HCT116 (cell line): ENCODE results near the gene TEX2. TPM values are rescaled to one million over a fixed set of nuclear protein-coding genes. Genes with fewer than 3 reads are reported as not detected.

Experiments used
- ATAC-seq: fragments of 200-7000 bp; cut with Tn5 transposase; 2 replicates; pipeline ENCODE4 v1.9.1; 2020; ENCODE audit warnings: mild to moderate bottlenecking, moderate library complexity
- BruUV-seq: library from RNA; stranded (reverse); fragments of 400-500 nt; replicated peaks from 2 replicates; lab custom pipeline; 2021; lab: Mats Ljungman, UMichigan
- CTCF ChIA-PET: fragments of 300-600 bp; sonication (Branson Sonifier 250); formaldehyde crosslinking; loops from one replicate; lab custom pipeline; 2021; ENCODE audit warnings: antibody characterized with exemption; lab: Charles Lee
- POLR2A ChIA-PET: fragments of 300-600, 350-600 bp; sonication (Branson Sonifier 250); formaldehyde crosslinking; loops from one replicate; lab custom pipeline; 2021; ENCODE audit warnings: antibody characterized with exemption; lab: Charles Lee
- RAD21 ChIA-PET, 2 experiments: fragments of 300-600 bp; sonication (Branson Sonifier 250); formaldehyde crosslinking; loops; one replicate each; lab custom pipeline; 2023; ENCODE audit warnings: low total read pairs in 2 of 2; ENCODE audit not compliant: uncharacterized antibody in 2 of 2, unreplicated experiment in 2 of 2, low non-redundant PET in 1 of 2; lab: Charles Lee
- DNase-seq: peaks from one replicate; pipeline ENCODE4 v3.0.0-alpha.2; 2010; ENCODE audit warnings: low read depth, low spot score
- H2AFZ ChIP-seq: fragments of 200-600 bp; shearing (Covaris generic), sonication (generic); 2 replicates; pipeline ENCODE4 v1.6.1; 2017; ENCODE audit warnings: low read depth, mixed run types, mixed read lengths, antibody characterized with exemption, low read length; ENCODE audit not compliant: poor library complexity, severe bottlenecking
- H3K27ac ChIP-seq: 2 replicates; pipeline ENCODE4 v1.5.1; 2012; ENCODE audit warnings: low read depth, low read length
- H3K27me3 ChIP-seq: fragments of 200-600 bp; sonication (generic); 2 replicates; pipeline ENCODE4 v1.6.1; 2016; ENCODE audit warnings: mixed run types, low read length, mixed read lengths; ENCODE audit not compliant: insufficient read depth
- H3K36me3 ChIP-seq, 2 experiments: fragments of 200-500 bp in 1 of 2; fragments of 200-600 bp in 1 of 2; sonication (Bioruptor generic) in 1 of 2; sonication (generic) in 1 of 2; 2 replicates each; pipeline versions ENCODE4 v1.5.1 to v1.6.1; 2014 to 2016; ENCODE audit warnings: low read length in 2 of 2, inconsistent platforms in 1 of 2, mixed read lengths in 1 of 2, mixed run types in 1 of 2; ENCODE audit not compliant: insufficient read depth in 2 of 2, control insufficient read depth in 1 of 2
- H3K4me1 ChIP-seq, 2 experiments: fragments of 200-600 bp in 1 of 2; sonication (generic) in 1 of 2; 2 replicates each; pipeline versions ENCODE4 v1.5.1 to v1.6.1; 2012 to 2017; ENCODE audit warnings: low read length in 2 of 2, inconsistent platforms in 1 of 2, mild to moderate bottlenecking in 1 of 2, mixed read lengths in 1 of 2, mixed run types in 1 of 2, moderate library complexity in 1 of 2; ENCODE audit not compliant: insufficient read depth in 2 of 2, control insufficient read depth in 1 of 2
- H3K4me2 ChIP-seq: fragments of 200-600 bp; sonication (generic); 2 replicates; pipeline ENCODE4 v1.6.1; 2017; ENCODE audit warnings: mixed run types, low read length, mixed read lengths
- H3K4me3 ChIP-seq, 2 experiments: fragments of 200-600 bp in 1 of 2; sonication (generic) in 1 of 2; replicated peaks in 1 of 2; 2 replicates each; pipeline ENCODE4 v1.5.1; 2011 to 2016; ENCODE audit warnings: low read length in 2 of 2, control low read depth in 1 of 2, low read depth in 1 of 2, mild to moderate bottlenecking in 1 of 2, mixed read lengths in 1 of 2, mixed run types in 1 of 2
- H3K79me2 ChIP-seq: fragments of 200-600 bp; sonication (generic); 2 replicates; pipeline ENCODE4 v1.6.1; 2017; ENCODE audit warnings: mild to moderate bottlenecking, mixed run types, low read length, moderate library complexity, mixed read lengths; ENCODE audit not compliant: insufficient read depth
- H3K9ac ChIP-seq: fragments of 200-600 bp; sonication (generic); 2 replicates; pipeline ENCODE4 v1.6.1; 2016; ENCODE audit warnings: low read length, mixed read lengths
- H3K9me2 ChIP-seq: fragments of 200-600 bp; sonication (generic), shearing (Covaris generic); 2 replicates; pipeline ENCODE4 v1.6.1; 2017; ENCODE audit warnings: mixed run types, mild to moderate bottlenecking, moderate library complexity; ENCODE audit not compliant: insufficient read depth
- H3K9me3 ChIP-seq, 2 experiments: fragments of 200-500 bp in 1 of 2; fragments of 200-600 bp in 1 of 2; sonication (Bioruptor generic) in 1 of 2; sonication (generic) in 1 of 2; 2 replicates each; pipeline ENCODE4 v1.6.1; 2014 to 2017; ENCODE audit warnings: low read length in 2 of 2, mixed read lengths in 2 of 2, inconsistent platforms in 1 of 2, low read depth in 1 of 2, mild to moderate bottlenecking in 1 of 2, mixed run types in 1 of 2, moderate library complexity in 1 of 2; ENCODE audit not compliant: control insufficient read depth in 1 of 2, insufficient read depth in 1 of 2
- H4K20me1 ChIP-seq: fragments of 200-600 bp; sonication (generic), shearing (Covaris generic); 2 replicates; pipeline ENCODE4 v1.6.1; 2017; ENCODE audit warnings: mixed run types, mild to moderate bottlenecking, moderate library complexity; ENCODE audit not compliant: insufficient read depth
- ATF3 ChIP-seq: IDR thresholded peaks from 2 replicates; pipeline ENCODE4 v1.6.1; 2012
- CTCF ChIP-seq, 3 experiments: fragments of 200-600 bp in 1 of 3; sonication (generic) in 1 of 3; IDR thresholded peaks in 2 of 3; conservative IDR thresholded peaks in 1 of 3; 2 replicates each; pipeline ENCODE4 v1.5.1; 2012 to 2017; ENCODE audit warnings: low read depth in 2 of 3, low read length in 2 of 3, antibody characterized with exemption in 1 of 3, borderline replicate concordance in 1 of 3, control low read depth in 1 of 3, mild to moderate bottlenecking in 1 of 3, mixed read lengths in 1 of 3, mixed run types in 1 of 3, moderate library complexity in 1 of 3; ENCODE audit not compliant: insufficient read depth in 1 of 3
- ELF1 ChIP-seq: IDR thresholded peaks from 2 replicates; pipeline ENCODE4 v1.6.1; 2012; ENCODE audit warnings: low read depth, borderline replicate concordance
- EZH2 ChIP-seq: fragments of 200-600 bp; sonication (generic); IDR thresholded peaks from 2 replicates; pipeline ENCODE4 v1.6.1; 2017; ENCODE audit warnings: antibody characterized with exemption, mixed run types
- EZH2phosphoT487 ChIP-seq: fragments of 200-600 bp; IDR thresholded peaks from 2 replicates; pipeline ENCODE4 v1.6.1; 2018; ENCODE audit warnings: antibody characterized with exemption, borderline replicate concordance
- JUND ChIP-seq: IDR thresholded peaks from 2 replicates; pipeline ENCODE4 v1.6.1; 2012
- MAX ChIP-seq: IDR thresholded peaks from 2 replicates; pipeline ENCODE4 v1.6.1; 2012
- POLR2A ChIP-seq: IDR thresholded peaks from 2 replicates; pipeline ENCODE4 v1.7.0; 2011; ENCODE audit warnings: borderline replicate concordance; ENCODE audit not compliant: insufficient read depth, insufficient read length; ENCODE audit errors: extremely low read depth
- POLR2AphosphoS5 ChIP-seq: IDR thresholded peaks from 2 replicates; pipeline ENCODE4 v1.6.1; 2011; ENCODE audit warnings: mild to moderate bottlenecking, low read depth, low read length, moderate library complexity
- RAD21 ChIP-seq: IDR thresholded peaks from 2 replicates; pipeline ENCODE4 v1.6.1; 2012; ENCODE audit warnings: low read depth, mild to moderate bottlenecking
- REST ChIP-seq: IDR thresholded peaks from 2 replicates; pipeline ENCODE4 v1.6.1; 2012; ENCODE audit warnings: low read depth
- SRF ChIP-seq: IDR thresholded peaks from 2 replicates; pipeline ENCODE4 v1.6.1; 2012; ENCODE audit warnings: low read depth
- ZBTB33 ChIP-seq: IDR thresholded peaks from 2 replicates; pipeline ENCODE4 v1.6.1; 2011; ENCODE audit warnings: mild to moderate bottlenecking, low read length, moderate library complexity; ENCODE audit not compliant: insufficient replicate concordance; ENCODE audit errors: extremely low read depth
- intact Hi-C: fragments of 100-400 bp; cut with micrococcal nuclease; formaldehyde crosslinking; loops from 2 replicates; pipeline ENCODE4 v1.10.0; 2022
- total RNA-seq: library from RNA; stranded (reverse); gene quantifications from one replicate; pipeline ENCODE4 v1.2.1, GENCODE V29; 2021; ENCODE audit not compliant: unreplicated experiment

Gene TEX2
- total RNA-seq, 1 experiment from 2014 or later: 24.6 TPM

GRCh38 chr17:64219571-64219970 is 43.5 kb downstream of the TEX2 start:
- H3K9ac ChIP-seq: no peak overlapping the region
- no peaks in the 10 kb centered on the region for H3K9me3 ChIP-seq
- no peaks in the 10 kb centered on the region for H4K20me1 ChIP-seq
- H3K4me1 ChIP-seq: peaks cover 4 to 10% of the 10 kb centered on the region in 2 experiments; a peak in 2 of 4 replicates
- POLR2A ChIA-PET: no interaction called here
- intact Hi-C loops: no loop called here
- RAD21 ChIA-PET: no interaction called here
- DNase-seq (no peak), ATAC-seq (no peak)
- no peaks in the 10 kb centered on the region for H3K36me3 ChIP-seq
- no peaks in the 10 kb centered on the region for H3K9me2 ChIP-seq
- H3K4me3 ChIP-seq: no peak overlapping the region
- CTCF ChIA-PET: no interaction called here
- H3K4me2 ChIP-seq: no peak overlapping the region
- no peak overlapping the region for H3K27ac ChIP-seq
- H3K27me3 ChIP-seq: no peaks in the 10 kb centered on the region
- no TSS peak for BruUV-seq
- peaks cover 10% of the 10 kb centered on the region for H3K79me2 ChIP-seq
- H2AFZ ChIP-seq: no peak overlapping the region
- no peak for TF ChIP-seq REST
- TF ChIP-seq ELF1: no peak
- TF ChIP-seq POLR2AphosphoS5: no peak
- TF ChIP-seq JUND: no peak
- no peak for TF ChIP-seq EZH2
- no peak for TF ChIP-seq CTCF (IDR thresholded peaks at IDR 0.05 in 2 of 3, conservative IDR thresholded peaks at IDR 0.05 in 1 of 3; ENCODE audit: borderline replicate concordance in 1 of 3, insufficient read depth in 1 of 3, low read depth in 2 of 3, low read length in 2 of 3)
- no peak for TF ChIP-seq ATF3
- no peak for TF ChIP-seq ZBTB33
- TF ChIP-seq SRF: no peak
- no peak for TF ChIP-seq EZH2phosphoT487
- no peak for TF ChIP-seq POLR2A
- no peak for TF ChIP-seq RAD21
- TF ChIP-seq MAX: no peak
